Uterus (tissue), 2 donors: ENCODE data around the gene RC3H1.

Experiments used
- POLR2A ChIP-seq, 2 donors: fragments of 450-650 bp; IDR thresholded peaks; one replicate each; pipeline ENCODE4 v1.6.1; 2016; ENCODE audit warnings: antibody characterized with exemption in 2 of 2, mild to moderate bottlenecking in 1 of 2, moderate library complexity in 1 of 2
- TF ChIP-seq, protein P1 (sequence below), 4 experiments: fragments of 200-600 bp in 2 of 4; fragments of 450-650 bp in 2 of 4; sonication (generic) in 2 of 4; IDR thresholded peaks; one replicate each; pipeline ENCODE4 v1.5.1; 2016 to 2019; ENCODE audit warnings: antibody characterized with exemption in 4 of 4, mild to moderate bottlenecking in 2 of 4, moderate library complexity in 1 of 4

DNA sequence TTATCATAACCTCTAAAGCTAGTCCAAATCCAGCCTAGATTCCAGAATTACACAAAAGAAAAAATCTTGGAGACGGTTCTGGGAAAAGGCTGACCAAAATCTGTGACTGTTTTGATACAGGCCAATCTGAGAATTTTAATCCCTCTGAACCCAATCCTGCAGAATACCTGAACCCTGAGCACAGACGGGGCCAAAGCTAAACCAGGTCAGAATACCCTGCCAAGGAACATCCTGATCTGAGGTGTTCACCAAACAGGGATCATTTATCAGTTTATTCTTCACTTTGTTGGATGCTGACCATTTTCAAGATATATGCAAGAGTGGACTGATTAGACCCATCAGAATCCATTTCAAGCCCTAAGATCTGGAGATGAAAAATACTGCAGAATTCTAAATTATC is 3.6 kb downstream of the RC3H1 start:
- TF ChIP-seq, protein P1, sequence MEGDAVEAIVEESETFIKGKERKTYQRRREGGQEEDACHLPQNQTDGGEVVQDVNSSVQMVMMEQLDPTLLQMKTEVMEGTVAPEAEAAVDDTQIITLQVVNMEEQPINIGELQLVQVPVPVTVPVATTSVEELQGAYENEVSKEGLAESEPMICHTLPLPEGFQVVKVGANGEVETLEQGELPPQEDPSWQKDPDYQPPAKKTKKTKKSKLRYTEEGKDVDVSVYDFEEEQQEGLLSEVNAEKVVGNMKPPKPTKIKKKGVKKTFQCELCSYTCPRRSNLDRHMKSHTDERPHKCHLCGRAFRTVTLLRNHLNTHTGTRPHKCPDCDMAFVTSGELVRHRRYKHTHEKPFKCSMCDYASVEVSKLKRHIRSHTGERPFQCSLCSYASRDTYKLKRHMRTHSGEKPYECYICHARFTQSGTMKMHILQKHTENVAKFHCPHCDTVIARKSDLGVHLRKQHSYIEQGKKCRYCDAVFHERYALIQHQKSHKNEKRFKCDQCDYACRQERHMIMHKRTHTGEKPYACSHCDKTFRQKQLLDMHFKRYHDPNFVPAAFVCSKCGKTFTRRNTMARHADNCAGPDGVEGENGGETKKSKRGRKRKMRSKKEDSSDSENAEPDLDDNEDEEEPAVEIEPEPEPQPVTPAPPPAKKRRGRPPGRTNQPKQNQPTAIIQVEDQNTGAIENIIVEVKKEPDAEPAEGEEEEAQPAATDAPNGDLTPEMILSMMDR (IDR thresholded peaks at IDR 0.05) = no peak
- no peak for TF ChIP-seq POLR2A (IDR thresholded peaks at IDR 0.05)
